ENCODE measurements around the gene POU3F1.
A peak's percentile ranks its signal among the peaks of the same experiment; 100 is the strongest.
"Not testable (repeated sequence)": the region's sequence is repeated elsewhere in the genome, so short reads cannot be mapped to it uniquely, and the experiment has no call there.

Gene POU3F1

GRCh38 chr1:38046884-38047602 lies 450 bp upstream of the POU3F1 start:
- DNase-seq = peak; percentile 86

GRCh38 chr1:38045401-38046332 lies 926 bp downstream of the POU3F1 start:
- no peak for DNase-seq

GRCh38 chr1:38044221-38045215 lies 2.1 kb downstream of the POU3F1 start:
- no peak for DNase-seq

GRCh38 chr1:38043036-38043747 lies 3.4 kb downstream of the POU3F1 start:
- DNase-seq = no peak

GRCh38 chr1:38041936-38042834 lies 4.4 kb downstream of the POU3F1 start:
- DNase-seq = no peak

- no peak for DNase-seq
Measured at GRCh38 chr1:38039331-38040088, 7.1 kb downstream of the POU3F1 start.

GRCh38 chr1:38038861-38039260 lies 7.7 kb downstream of the POU3F1 start:
- no peak for DNase-seq

DNA sequence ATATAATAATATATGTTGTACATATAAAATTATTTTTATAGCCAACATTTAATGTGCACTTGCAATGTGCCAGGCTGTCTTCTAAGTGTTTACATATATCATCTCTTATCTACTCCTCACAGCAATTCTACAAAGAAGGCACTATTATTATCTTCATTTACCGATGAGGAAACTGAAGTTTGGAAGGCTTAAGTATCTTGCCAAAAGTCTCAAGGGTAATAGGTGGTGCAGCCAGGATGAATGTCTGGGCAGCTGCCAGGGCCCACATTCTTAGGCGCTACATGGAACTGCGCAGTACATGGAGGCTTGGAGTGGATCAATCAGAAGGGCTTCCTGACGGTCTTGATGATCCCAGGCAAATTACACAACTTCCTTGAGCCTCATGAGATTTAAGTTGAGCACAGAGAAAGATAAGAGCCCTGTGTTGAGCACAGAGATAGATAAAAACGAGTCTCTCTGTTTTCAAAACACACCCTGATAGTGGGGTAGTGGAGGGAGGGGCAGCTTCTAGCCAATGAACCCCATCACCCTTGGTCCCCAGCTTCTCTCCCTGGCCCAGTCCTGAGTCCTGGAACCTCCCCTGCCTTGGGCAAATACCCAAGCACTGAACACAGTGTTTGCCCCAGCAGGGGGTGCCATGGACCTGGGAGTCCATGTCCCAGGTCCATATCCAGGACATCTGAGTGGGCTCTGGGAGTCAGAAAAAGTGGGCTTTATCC lies 9.2 kb downstream of the POU3F1 start:
- DNase-seq = no peak

DNA sequence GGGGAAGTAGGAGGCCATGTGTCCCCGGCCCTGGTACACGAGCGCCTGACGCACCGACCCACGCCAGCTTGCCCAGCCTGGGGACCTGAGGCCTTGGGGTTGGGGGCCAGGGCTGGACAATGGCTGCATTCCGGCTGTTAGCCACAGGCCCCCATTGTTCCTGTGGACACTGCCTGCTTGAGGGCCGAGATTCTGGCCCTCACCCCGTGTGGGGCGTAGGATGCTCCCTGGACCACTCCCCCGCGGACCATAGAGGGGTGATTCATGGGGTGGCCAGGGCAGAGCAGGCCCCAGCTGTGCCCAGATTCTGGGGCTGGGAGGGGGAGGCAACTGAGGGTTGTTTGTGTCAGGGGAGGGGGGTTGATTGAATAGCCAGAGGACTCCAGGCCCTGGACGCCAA lies 11.7 kb downstream of the POU3F1 start:
- no peak for DNase-seq

DNA sequence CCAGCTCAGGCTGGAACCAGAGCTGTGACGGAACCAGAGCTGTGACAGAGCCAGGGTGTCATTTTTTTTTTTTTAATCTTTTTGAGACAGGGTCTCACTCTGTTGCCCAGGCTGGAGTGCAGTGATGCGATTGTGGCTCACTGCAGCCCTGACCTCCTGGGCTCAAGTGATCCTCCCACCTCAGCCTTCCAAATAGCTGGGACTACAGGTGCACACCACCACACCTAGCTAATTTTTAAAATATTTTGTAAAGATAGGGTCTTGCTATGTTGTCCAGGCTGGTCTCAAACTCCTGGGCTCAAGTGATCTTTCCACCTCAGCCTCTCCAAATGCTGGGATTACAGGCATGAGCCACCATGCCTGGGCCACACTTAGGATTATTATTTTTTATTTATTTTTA lies 13.6 kb downstream of the POU3F1 start:
- DNase-seq = not testable (repeated sequence)

GRCh38 chr1:38031513-38031866 lies 15.1 kb downstream of the POU3F1 start:
- no peak for DNase-seq

GRCh38 chr1:38030596-38031512 lies 15.7 kb downstream of the POU3F1 start:
- no peak for DNase-seq

GRCh38 chr1:38029685-38030511 lies 16.7 kb downstream of the POU3F1 start:
- DNase-seq = peak; percentile 95

GRCh38 chr1:38029081-38029681 lies 17.4 kb downstream of the POU3F1 start:
- no peak for DNase-seq

DNA sequence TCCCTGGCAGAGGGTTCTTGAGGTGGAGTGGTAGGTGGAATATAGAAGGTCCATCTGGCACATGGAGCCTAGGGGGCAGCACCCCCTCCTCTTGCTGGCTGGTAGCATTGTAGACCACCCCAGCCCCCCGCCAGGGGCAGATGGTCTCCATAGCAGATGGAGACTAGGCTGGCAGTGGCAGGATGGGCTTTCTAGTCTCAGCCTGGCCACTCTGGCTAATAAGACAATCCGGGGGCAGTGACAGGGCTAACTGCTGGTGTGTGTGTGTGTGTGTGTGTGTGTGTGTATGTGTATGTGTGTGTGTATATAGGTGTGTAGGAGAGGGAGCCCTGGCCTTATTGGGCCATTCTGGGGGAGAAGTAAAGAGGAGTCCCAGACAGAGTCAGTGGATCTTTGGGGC lies 17.9 kb downstream of the POU3F1 start:
- no peak for DNase-seq

GRCh38 chr1:38028105-38028591 lies 18.4 kb downstream of the POU3F1 start:
- peak; percentile 91 for DNase-seq

Data from activated CD4-positive, alpha-beta T cell treated with anti-CD3 and anti-CD28 coated beads, Interleukin-2, Interleukin-6, amounts not matched to agents 100 ng/mL and 50 ng/mL, durations not matched to agents 16 hours and 8 hours (primary cell).